ENCODE data around the gene SAP30. TPM values are rescaled to one million over a fixed set of nuclear protein-coding genes. Genes with fewer than 3 reads are reported as not detected.
A peak's percentile ranks its signal among the peaks of the same experiment; 100 is the strongest.

Gene SAP30
- total RNA-seq, 1 donor from 2014 or later, result 8.8 TPM

- no peaks in the 10 kb centered on the region for H3K36me3 ChIP-seq (ENCODE audit: insufficient read depth, low read length)
- Mint-ChIP-seq H3K27ac (ENCODE audit: unreplicated experiment) (peak overlapping the region; percentile 73), H3K9me3 (ENCODE audit: unreplicated experiment) (peaks cover 2% of the 10 kb centered on the region), H3K4me3 (ENCODE audit: unreplicated experiment) (no peak overlapping the region), H3K36me3 (ENCODE audit: low read depth, unreplicated experiment) (no peaks in the 10 kb centered on the region), H3K4me1 (ENCODE audit: low read depth, unreplicated experiment) (peaks cover 9% of the 10 kb centered on the region), H3K27me3 (ENCODE audit: low read depth, unreplicated experiment) (no peaks in the 10 kb centered on the region)
- DNase-seq (ENCODE audit: low read depth) (peak; percentile 65), FAIRE-seq (peak; percentile 82)
- no peaks in the 10 kb centered on the region for H4K20me1 ChIP-seq (ENCODE audit: insufficient read depth, low read length)
- H3K4me1 ChIP-seq (ENCODE audit: insufficient read depth, low read length), result peaks cover 6% of the 10 kb centered on the region
- no peaks in the 10 kb centered on the region for H3K27me3 ChIP-seq (ENCODE audit: insufficient read depth, low read length)
- H3K27ac ChIP-seq (ENCODE audit: low read depth, low read length), result no peak overlapping the region
- no peak for TF ChIP-seq EZH2 (IDR thresholded peaks at IDR 0.05; ENCODE audit: insufficient read depth, low read length)
- TF ChIP-seq, protein P1, sequence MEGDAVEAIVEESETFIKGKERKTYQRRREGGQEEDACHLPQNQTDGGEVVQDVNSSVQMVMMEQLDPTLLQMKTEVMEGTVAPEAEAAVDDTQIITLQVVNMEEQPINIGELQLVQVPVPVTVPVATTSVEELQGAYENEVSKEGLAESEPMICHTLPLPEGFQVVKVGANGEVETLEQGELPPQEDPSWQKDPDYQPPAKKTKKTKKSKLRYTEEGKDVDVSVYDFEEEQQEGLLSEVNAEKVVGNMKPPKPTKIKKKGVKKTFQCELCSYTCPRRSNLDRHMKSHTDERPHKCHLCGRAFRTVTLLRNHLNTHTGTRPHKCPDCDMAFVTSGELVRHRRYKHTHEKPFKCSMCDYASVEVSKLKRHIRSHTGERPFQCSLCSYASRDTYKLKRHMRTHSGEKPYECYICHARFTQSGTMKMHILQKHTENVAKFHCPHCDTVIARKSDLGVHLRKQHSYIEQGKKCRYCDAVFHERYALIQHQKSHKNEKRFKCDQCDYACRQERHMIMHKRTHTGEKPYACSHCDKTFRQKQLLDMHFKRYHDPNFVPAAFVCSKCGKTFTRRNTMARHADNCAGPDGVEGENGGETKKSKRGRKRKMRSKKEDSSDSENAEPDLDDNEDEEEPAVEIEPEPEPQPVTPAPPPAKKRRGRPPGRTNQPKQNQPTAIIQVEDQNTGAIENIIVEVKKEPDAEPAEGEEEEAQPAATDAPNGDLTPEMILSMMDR (IDR thresholded peaks at IDR 0.05; ENCODE audit: insufficient read depth, low read depth, low read length), result no peak
- H3K9ac ChIP-seq (ENCODE audit: low read length), result no peak overlapping the region
- H3K4me2 ChIP-seq (ENCODE audit: low read length), result peak overlapping the region; percentile 50
- H3K9me3 ChIP-seq (ENCODE audit: insufficient read depth, low read depth, low read length), result no peaks in the 10 kb centered on the region
- H2AFZ ChIP-seq (ENCODE audit: low read depth, low read length), result peak overlapping the region; percentile 39
- no peak overlapping the region for H3K4me3 ChIP-seq (ENCODE audit: insufficient read depth, low read depth, low read length)
- H3K79me2 ChIP-seq (ENCODE audit: insufficient read depth, low read length), result no peaks in the 10 kb centered on the region
These were observed 24.7 kb upstream of the SAP30 start for GRCh38 chr4:173346074-173346473.

DNA sequence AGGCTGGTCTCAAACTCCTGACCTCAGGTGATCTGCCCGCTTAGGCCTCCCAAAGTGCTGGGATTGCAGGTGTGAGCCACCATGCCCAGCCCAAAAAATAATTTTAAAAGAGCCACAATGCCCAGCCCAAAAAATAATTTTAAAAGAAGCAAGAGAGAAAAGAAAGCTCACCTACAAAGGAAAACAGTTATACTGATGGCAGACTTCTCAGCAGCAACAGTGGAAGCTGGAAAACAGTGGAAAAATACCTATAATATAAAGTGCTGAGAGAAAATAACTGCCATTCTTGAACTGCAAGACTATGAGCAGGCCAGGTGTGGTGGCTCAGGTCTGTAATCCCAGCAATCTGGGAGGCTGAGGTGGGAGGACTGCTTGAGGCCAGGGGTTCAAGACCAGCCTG, 23.3 kb upstream of the SAP30 start:
- DNase-seq (ENCODE audit: low read depth), result no peak
- peaks cover 2% of the 10 kb centered on the region for H3K9me3 Mint-ChIP-seq (ENCODE audit: unreplicated experiment)
- H4K20me1 ChIP-seq (ENCODE audit: insufficient read depth, low read length), result no peaks in the 10 kb centered on the region
- H3K79me2 ChIP-seq (ENCODE audit: insufficient read depth, low read length), result no peaks in the 10 kb centered on the region
- TF ChIP-seq, protein P1 (IDR thresholded peaks at IDR 0.05; ENCODE audit: insufficient read depth, low read depth, low read length), result no peak
- no peak for TF ChIP-seq EZH2 (IDR thresholded peaks at IDR 0.05; ENCODE audit: insufficient read depth, low read length)
- no peaks in the 10 kb centered on the region for H3K27me3 ChIP-seq (ENCODE audit: insufficient read depth, low read length)
- H3K4me3 Mint-ChIP-seq (ENCODE audit: unreplicated experiment), result no peak overlapping the region
- H3K36me3 Mint-ChIP-seq (ENCODE audit: low read depth, unreplicated experiment), result no peaks in the 10 kb centered on the region
- H3K9me3 ChIP-seq (ENCODE audit: insufficient read depth, low read depth, low read length), result no peaks in the 10 kb centered on the region
- FAIRE-seq, result no peak
- H3K4me1 Mint-ChIP-seq (ENCODE audit: low read depth, unreplicated experiment), result peaks cover 9% of the 10 kb centered on the region
- H3K27ac Mint-ChIP-seq (ENCODE audit: unreplicated experiment), result no peak overlapping the region
- no peak overlapping the region for H2AFZ ChIP-seq (ENCODE audit: low read depth, low read length)
- no peak overlapping the region for H3K9ac ChIP-seq (ENCODE audit: low read length)
- peaks cover 6% of the 10 kb centered on the region for H3K4me1 ChIP-seq (ENCODE audit: insufficient read depth, low read length)
- H3K4me2 ChIP-seq (ENCODE audit: low read length), result no peak overlapping the region
- H3K27ac ChIP-seq (ENCODE audit: low read depth, low read length), result no peak overlapping the region
- H3K27me3 Mint-ChIP-seq (ENCODE audit: low read depth, unreplicated experiment), result no peaks in the 10 kb centered on the region
- H3K36me3 ChIP-seq (ENCODE audit: insufficient read depth, low read length), result no peaks in the 10 kb centered on the region
- no peak overlapping the region for H3K4me3 ChIP-seq (ENCODE audit: insufficient read depth, low read depth, low read length)

DNA sequence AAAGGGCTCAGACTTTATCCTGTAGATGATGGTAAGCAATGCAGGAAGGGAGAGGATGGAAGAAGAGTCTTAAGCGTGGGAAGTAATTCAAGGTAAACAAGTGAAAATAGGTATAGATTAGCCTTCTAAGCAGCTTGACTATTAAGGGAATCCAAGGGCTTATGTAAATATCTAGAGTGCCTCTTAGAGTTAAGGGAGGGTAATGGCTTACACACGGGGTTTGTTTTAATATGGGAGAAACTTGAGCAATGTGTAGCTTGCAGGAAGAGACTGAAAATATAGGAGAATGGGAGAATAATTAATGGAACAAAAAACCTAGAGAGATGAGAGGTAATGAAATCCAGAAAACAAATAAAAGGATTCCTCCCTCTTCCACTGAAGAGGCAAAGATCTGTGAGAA, 12.8 kb upstream of the SAP30 start:
- Histone ChIP-seq H2AFZ (ENCODE audit: low read depth, low read length) (no peak overlapping the region), H3K36me3 (ENCODE audit: insufficient read depth, low read length) (no peaks in the 10 kb centered on the region), H4K20me1 (ENCODE audit: insufficient read depth, low read length) (no peaks in the 10 kb centered on the region), H3K9ac (ENCODE audit: low read length) (no peak overlapping the region), H3K4me1 (ENCODE audit: insufficient read depth, low read length) (no peaks in the 10 kb centered on the region), H3K27ac (ENCODE audit: low read depth, low read length) (no peak overlapping the region), H3K4me3 (ENCODE audit: insufficient read depth, low read depth, low read length) (no peak overlapping the region), H3K9me3 (ENCODE audit: insufficient read depth, low read depth, low read length) (no peaks in the 10 kb centered on the region), H3K4me2 (ENCODE audit: low read length) (no peak overlapping the region), H3K79me2 (ENCODE audit: insufficient read depth, low read length) (no peaks in the 10 kb centered on the region), H3K27me3 (ENCODE audit: insufficient read depth, low read length) (no peaks in the 10 kb centered on the region)
- no peaks in the 10 kb centered on the region for H3K9me3 Mint-ChIP-seq (ENCODE audit: unreplicated experiment)
- H3K4me3 Mint-ChIP-seq (ENCODE audit: unreplicated experiment), result no peak overlapping the region
- no peaks in the 10 kb centered on the region for H3K27me3 Mint-ChIP-seq (ENCODE audit: low read depth, unreplicated experiment)
- no peak overlapping the region for H3K27ac Mint-ChIP-seq (ENCODE audit: unreplicated experiment)
- H3K4me1 Mint-ChIP-seq (ENCODE audit: low read depth, unreplicated experiment), result no peaks in the 10 kb centered on the region
- no peak for TF ChIP-seq EZH2 (IDR thresholded peaks at IDR 0.05; ENCODE audit: insufficient read depth, low read length)
- TF ChIP-seq, protein P1 (IDR thresholded peaks at IDR 0.05; ENCODE audit: insufficient read depth, low read depth, low read length), result no peak
- DNase-seq (ENCODE audit: low read depth) (no peak), FAIRE-seq (no peak)
- no peaks in the 10 kb centered on the region for H3K36me3 Mint-ChIP-seq (ENCODE audit: low read depth, unreplicated experiment)

Measured in astrocyte (in vitro differentiated cells and primary cell).